Erythroblast (primary cell): Measurements from ENCODE around the gene POC5.

Experiments used
- GATA1 ChIP-seq: IDR thresholded peaks from 2 replicates; pipeline ENCODE4 v1.6.1; 2011; ENCODE audit warnings: low read depth, mild to moderate bottlenecking, control low read depth, low read length, moderate library complexity
- POLR2A ChIP-seq: IDR thresholded peaks from 2 replicates; pipeline ENCODE4 v1.6.1; 2011; ENCODE audit warnings: mild to moderate bottlenecking, low read length

GRCh38 chr5:75729321-75729720, 12.1 kb upstream of the POC5 start:
- TF ChIP-seq POLR2A (no peak), GATA1 (no peak)
